ENCODE data around the gene NFKBIA.
A peak's percentile ranks its signal among the peaks of the same experiment; 100 is the strongest.

The NFKBIA gene

DNA sequence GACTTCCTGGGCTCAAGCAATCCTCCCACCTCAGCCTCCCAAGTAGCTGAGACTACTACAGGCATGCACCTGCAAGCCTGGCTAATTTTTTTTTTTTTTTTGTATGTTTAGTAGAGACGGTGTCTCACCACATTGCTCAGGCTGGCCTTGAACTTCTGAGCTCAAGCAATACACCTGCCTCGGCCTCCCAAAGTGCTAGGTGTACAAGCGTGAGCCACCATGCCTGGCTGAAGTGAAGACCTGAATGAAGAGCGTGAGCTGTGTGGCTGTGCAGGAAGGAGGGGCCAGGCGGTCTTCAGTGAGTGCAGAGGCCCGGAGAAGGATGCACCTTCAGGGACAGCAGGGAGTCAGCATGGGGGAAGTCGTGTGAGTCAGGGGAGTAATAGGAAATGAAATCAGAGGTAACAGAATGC, 14.9 kb upstream of the NFKBIA start:
- peak; percentile 26 for DNase-seq (ENCODE audit: low read depth)
- no peak overlapping the region for H3K4me3 ChIP-seq (ENCODE audit: low read depth, low read length)
- TF ChIP-seq, protein P1, sequence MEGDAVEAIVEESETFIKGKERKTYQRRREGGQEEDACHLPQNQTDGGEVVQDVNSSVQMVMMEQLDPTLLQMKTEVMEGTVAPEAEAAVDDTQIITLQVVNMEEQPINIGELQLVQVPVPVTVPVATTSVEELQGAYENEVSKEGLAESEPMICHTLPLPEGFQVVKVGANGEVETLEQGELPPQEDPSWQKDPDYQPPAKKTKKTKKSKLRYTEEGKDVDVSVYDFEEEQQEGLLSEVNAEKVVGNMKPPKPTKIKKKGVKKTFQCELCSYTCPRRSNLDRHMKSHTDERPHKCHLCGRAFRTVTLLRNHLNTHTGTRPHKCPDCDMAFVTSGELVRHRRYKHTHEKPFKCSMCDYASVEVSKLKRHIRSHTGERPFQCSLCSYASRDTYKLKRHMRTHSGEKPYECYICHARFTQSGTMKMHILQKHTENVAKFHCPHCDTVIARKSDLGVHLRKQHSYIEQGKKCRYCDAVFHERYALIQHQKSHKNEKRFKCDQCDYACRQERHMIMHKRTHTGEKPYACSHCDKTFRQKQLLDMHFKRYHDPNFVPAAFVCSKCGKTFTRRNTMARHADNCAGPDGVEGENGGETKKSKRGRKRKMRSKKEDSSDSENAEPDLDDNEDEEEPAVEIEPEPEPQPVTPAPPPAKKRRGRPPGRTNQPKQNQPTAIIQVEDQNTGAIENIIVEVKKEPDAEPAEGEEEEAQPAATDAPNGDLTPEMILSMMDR (conservative IDR thresholded peaks at IDR 0.05; ENCODE audit: low read depth, low read length): no peak

DNA sequence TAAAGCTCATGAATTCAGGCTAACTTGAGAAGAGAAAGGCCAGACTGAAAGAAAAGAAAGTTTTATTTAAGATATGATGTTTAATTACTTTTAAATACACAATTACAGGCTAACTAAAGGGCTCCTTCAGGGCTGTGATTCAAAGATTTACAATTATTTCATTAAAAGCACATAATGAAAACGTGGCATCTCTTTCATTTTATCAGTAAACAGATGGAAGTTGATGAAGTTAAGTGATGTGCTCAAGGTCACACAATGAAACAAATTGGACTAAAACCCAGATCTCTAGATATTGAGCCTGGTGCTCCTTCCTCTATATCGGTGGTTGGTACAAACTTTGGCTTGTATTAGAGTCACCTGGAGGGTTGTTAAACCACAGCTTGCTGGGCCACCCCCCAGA, 13.5 kb upstream of the NFKBIA start:
- H3K4me3 ChIP-seq (ENCODE audit: low read depth, low read length): no peak overlapping the region
- DNase-seq (ENCODE audit: low read depth): no peak
- TF ChIP-seq, protein P1 (conservative IDR thresholded peaks at IDR 0.05; ENCODE audit: low read depth, low read length): no peak

DNA sequence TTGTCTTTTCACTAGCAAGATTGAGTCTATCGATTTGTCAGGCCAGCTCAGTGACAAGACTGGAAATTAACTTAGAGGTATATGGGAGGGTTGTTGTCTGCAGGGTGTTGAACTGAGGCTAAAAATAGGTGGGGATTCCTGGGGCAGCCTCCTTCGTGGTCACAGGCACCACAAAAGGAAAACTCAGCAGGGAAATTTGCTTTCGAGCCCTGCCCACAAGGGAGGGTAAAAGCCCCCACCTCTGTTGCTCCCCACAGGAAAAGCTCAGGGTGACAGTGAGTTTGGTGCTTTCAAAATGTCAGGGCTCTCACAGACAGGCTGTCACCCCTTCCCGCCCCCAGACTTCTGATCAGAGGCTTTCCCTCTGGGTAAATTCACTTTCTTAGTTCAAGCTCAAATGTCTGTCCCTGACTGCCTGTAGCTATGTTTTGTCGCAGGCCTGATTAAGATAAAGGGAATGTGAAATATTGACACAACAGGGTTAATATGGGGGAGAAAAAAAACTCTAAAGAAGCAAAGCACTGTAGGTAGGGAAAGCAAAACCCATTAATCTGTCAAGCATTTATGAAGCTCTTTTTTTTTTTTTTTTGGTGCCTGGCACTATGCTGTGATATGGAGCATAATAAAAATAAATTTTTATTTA, 11.7 kb upstream of the NFKBIA start:
- no peak overlapping the region for H3K4me3 ChIP-seq (ENCODE audit: low read depth, low read length)
- DNase-seq (ENCODE audit: low read depth): peak; percentile 16

DNA sequence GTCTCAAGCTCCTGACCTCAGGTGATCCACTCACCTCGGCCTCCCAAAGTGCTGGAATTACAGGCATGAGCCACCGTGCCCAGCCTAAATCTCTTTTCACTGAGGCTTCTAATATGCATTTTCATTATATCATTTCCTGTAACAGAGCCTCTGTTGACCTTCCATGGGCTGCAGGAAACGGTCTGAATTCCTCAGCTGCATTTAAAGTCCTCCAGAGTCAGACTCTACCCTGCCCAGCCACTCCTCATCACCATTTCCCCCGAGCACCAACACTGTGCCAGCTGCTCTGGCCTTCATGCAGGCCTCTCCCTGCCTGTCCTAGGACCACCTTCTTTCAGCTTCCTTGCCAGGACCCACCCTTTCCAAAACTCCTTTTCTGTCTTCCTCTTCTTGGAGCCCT, 9.8 kb upstream of the NFKBIA start:
- DNase-seq (ENCODE audit: low read depth): peak; percentile 72
- H3K4me3 ChIP-seq (ENCODE audit: low read depth, low read length): no peak overlapping the region
- TF ChIP-seq, protein P1 (conservative IDR thresholded peaks at IDR 0.05; ENCODE audit: low read depth, low read length): no peak

More for the DNA sequence above, 11.7 kb upstream of the NFKBIA start:
- TF ChIP-seq, protein P1 (conservative IDR thresholded peaks at IDR 0.05; ENCODE audit: low read depth, low read length): no peak

DNA sequence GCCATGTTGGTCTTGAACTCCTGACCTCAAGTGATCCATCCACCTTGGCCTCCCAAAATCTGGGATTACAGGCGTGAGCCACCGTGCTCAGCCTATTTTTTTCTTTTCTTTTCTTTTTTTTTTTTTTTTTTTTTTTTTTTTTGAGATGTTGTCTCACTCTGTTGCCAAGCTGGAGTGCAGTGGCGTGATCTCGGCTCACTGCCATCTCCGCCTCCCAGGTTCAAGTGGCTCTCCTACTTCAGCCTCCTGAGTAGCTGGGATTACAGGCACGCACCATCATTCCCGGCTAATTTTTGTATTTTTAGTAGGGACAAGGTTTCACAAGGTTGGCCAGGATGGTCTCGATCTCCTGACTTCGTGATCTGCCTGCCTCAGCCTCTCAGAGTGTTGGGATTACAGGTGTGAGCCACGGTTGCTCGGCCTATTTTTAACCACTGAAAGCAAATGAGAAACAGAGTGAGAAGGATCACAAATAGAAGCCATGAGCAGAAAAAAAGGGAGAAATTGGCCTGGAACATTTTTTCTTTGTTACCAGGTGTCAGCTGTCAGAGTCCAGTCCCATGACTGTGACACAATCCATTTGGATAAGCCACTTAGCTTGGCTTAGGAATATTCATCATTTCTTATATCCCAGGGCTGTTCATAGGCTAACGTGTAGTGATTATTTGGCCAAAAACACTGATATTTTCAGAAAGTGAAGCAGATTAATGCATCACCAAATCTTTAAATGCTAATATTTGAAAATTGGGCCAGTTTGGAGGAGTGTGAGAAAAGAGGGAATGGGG, 7.9 kb upstream of the NFKBIA start:
- DNase-seq (ENCODE audit: low read depth): no peak
- TF ChIP-seq, protein P1 (conservative IDR thresholded peaks at IDR 0.05; ENCODE audit: low read depth, low read length): no peak
- no peak overlapping the region for H3K4me3 ChIP-seq (ENCODE audit: low read depth, low read length)

DNA sequence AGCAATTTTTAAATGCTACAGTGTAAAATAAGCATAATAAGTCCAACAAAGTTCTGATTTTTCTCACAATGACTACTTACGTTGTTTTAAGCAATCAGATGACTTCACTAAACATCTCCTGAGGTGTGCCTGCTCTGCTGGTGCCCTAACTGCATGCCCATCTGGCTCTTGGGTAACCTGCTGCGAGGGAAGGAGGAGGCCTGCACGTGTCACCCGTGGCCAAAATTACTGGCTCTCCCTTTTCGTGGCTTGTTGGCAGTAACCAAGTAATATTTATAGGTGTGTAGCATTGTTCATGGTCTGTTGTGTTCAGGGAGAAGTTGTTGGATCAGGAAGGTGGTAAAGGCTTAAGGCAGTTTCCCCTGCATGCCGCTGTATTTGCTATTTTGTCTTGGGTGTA, 6.3 kb upstream of the NFKBIA start:
- no peak for DNase-seq (ENCODE audit: low read depth)
- H3K4me3 ChIP-seq (ENCODE audit: low read depth, low read length): no peak overlapping the region
- TF ChIP-seq, protein P1 (conservative IDR thresholded peaks at IDR 0.05; ENCODE audit: low read depth, low read length): no peak
